Mesodermal cell (in vitro differentiated cells): ENCODE data around the gene IL1R2.

Experiments used
- H3K27ac ChIP-seq: 2 replicates; pipeline ENCODE4 v1.7.0; 2013; ENCODE audit warnings: mild to moderate bottlenecking, low read depth, low read length, moderate library complexity; ENCODE audit not compliant: severe bottlenecking
- H3K36me3 ChIP-seq: 2 replicates; pipeline ENCODE4 v1.7.1; 2013; ENCODE audit warnings: mild to moderate bottlenecking, low read length, moderate library complexity; ENCODE audit not compliant: control insufficient read depth, insufficient read depth
- H3K4me1 ChIP-seq: one replicate; pipeline ENCODE4 v1.7.1; 2013; ENCODE audit warnings: mild to moderate bottlenecking, low read length; ENCODE audit not compliant: insufficient read depth, control insufficient read depth, poor library complexity, severe bottlenecking
- H3K4me3 ChIP-seq: 2 replicates; pipeline ENCODE4 v1.7.0; 2013; ENCODE audit warnings: low read length, control low read depth, mild to moderate bottlenecking; ENCODE audit not compliant: insufficient read depth, poor library complexity, severe bottlenecking; ENCODE audit errors: extremely low read depth
- H3K9me3 ChIP-seq: 2 replicates; pipeline ENCODE4 v1.7.1; 2013; ENCODE audit warnings: mild to moderate bottlenecking, low read length, moderate library complexity; ENCODE audit not compliant: control insufficient read depth
- WGBS, 2 experiments: methylation state at CpG; one replicate each; pipeline ENCODE4 v1.1.5; 2013; ENCODE audit warnings: missing lambda C conversion rate in 2 of 2; ENCODE audit not compliant: insufficient coverage in 2 of 2; 5-methylcytosine and 5-hydroxymethylcytosine counted together

The IL1R2 gene

GRCh38 chr2:101975171-101975870 is 16.4 kb upstream of the IL1R2 start:
- no peaks in the 10 kb centered on the region for H3K36me3 ChIP-seq
- no peak overlapping the region for H3K27ac ChIP-seq
- H3K9me3 ChIP-seq = no peaks in the 10 kb centered on the region
- H3K4me3 ChIP-seq = no peak overlapping the region
- H3K4me1 ChIP-seq = peaks cover 15% of the 10 kb centered on the region
- WGBS, 2 experiments = 85 to 86% methylated on average over 10 of the region's 17 CpGs

- Histone ChIP-seq H3K4me3 (no peak overlapping the region), H3K9me3 (no peaks in the 10 kb centered on the region), H3K27ac (no peak overlapping the region), H3K4me1 (peaks cover 15% of the 10 kb centered on the region), H3K36me3 (no peaks in the 10 kb centered on the region)
- WGBS, 2 experiments = 80% methylated on average over 1 of the region's 1 CpG; no CpG with 5 or more reads in 1 of the 2 experiments
Observed at GRCh38 chr2:101976891-101977290, 14.9 kb upstream of the IL1R2 start.

GRCh38 chr2:101980368-101980767 is 11.4 kb upstream of the IL1R2 start:
- Histone ChIP-seq H3K4me1 (no peaks in the 10 kb centered on the region), H3K36me3 (no peaks in the 10 kb centered on the region), H3K4me3 (no peak overlapping the region), H3K27ac (no peak overlapping the region), H3K9me3 (no peaks in the 10 kb centered on the region)
- 94 to 96% methylated on average over 7 of the region's 7 CpGs for WGBS, 2 experiments

GRCh38 chr2:101981066-101981465 is 10.7 kb upstream of the IL1R2 start:
- H3K27ac ChIP-seq = no peak overlapping the region
- H3K4me1 ChIP-seq = no peaks in the 10 kb centered on the region
- no peak overlapping the region for H3K4me3 ChIP-seq
- WGBS, 2 experiments = 88 to 100% methylated on average over 2 to 5 of the region's 5 CpGs
- H3K9me3 ChIP-seq = no peaks in the 10 kb centered on the region
- no peaks in the 10 kb centered on the region for H3K36me3 ChIP-seq

GRCh38 chr2:101981504-101981903 is 10.3 kb upstream of the IL1R2 start:
- no peaks in the 10 kb centered on the region for H3K4me1 ChIP-seq
- H3K4me3 ChIP-seq = no peak overlapping the region
- 79 to 80% methylated on average over 1 to 3 of the region's 4 CpGs for WGBS, 2 experiments
- no peaks in the 10 kb centered on the region for H3K9me3 ChIP-seq
- H3K36me3 ChIP-seq = no peaks in the 10 kb centered on the region
- no peak overlapping the region for H3K27ac ChIP-seq

GRCh38 chr2:101982495-101983029 is 9.2 kb upstream of the IL1R2 start:
- Histone ChIP-seq H3K9me3 (no peaks in the 10 kb centered on the region), H3K4me3 (no peak overlapping the region), H3K36me3 (no peaks in the 10 kb centered on the region), H3K4me1 (no peaks in the 10 kb centered on the region), H3K27ac (no peak overlapping the region)
- 90 to 92% methylated on average over 5 to 7 of the region's 9 CpGs for WGBS, 2 experiments

- WGBS, 2 experiments = 75 to 81% methylated on average over 6 of the region's 8 CpGs
- no peaks in the 10 kb centered on the region for H3K4me1 ChIP-seq
- H3K36me3 ChIP-seq = no peaks in the 10 kb centered on the region
- H3K9me3 ChIP-seq = no peaks in the 10 kb centered on the region
- H3K4me3 ChIP-seq = no peak overlapping the region
- H3K27ac ChIP-seq = no peak overlapping the region
Observed at GRCh38 chr2:101983486-101983885, 8.3 kb upstream of the IL1R2 start.

GRCh38 chr2:101983928-101984327 is 7.8 kb upstream of the IL1R2 start:
- H3K4me1 ChIP-seq = no peaks in the 10 kb centered on the region
- H3K27ac ChIP-seq = no peak overlapping the region
- H3K9me3 ChIP-seq = no peaks in the 10 kb centered on the region
- WGBS, 2 experiments = 90 to 94% methylated on average over 2 of the region's 2 CpGs
- no peak overlapping the region for H3K4me3 ChIP-seq
- no peaks in the 10 kb centered on the region for H3K36me3 ChIP-seq

- Histone ChIP-seq H3K27ac (no peak overlapping the region), H3K36me3 (no peaks in the 10 kb centered on the region), H3K4me1 (no peaks in the 10 kb centered on the region), H3K4me3 (no peak overlapping the region), H3K9me3 (no peaks in the 10 kb centered on the region)
- 86 to 91% methylated on average over 9 of the region's 9 CpGs for WGBS, 2 experiments
Observed at GRCh38 chr2:101984656-101985055, 7.1 kb upstream of the IL1R2 start.

- H3K4me3 ChIP-seq = no peak overlapping the region
- H3K4me1 ChIP-seq = no peaks in the 10 kb centered on the region
- H3K36me3 ChIP-seq = no peaks in the 10 kb centered on the region
- H3K9me3 ChIP-seq = no peaks in the 10 kb centered on the region
- no peak overlapping the region for H3K27ac ChIP-seq
- 86 to 89% methylated on average over 6 to 7 of the region's 7 CpGs for WGBS, 2 experiments
Observed at GRCh38 chr2:101985101-101985792, 6.5 kb upstream of the IL1R2 start.

GRCh38 chr2:101985793-101986164 is 6.0 kb upstream of the IL1R2 start:
- Histone ChIP-seq H3K4me3 (no peak overlapping the region), H3K27ac (no peak overlapping the region), H3K4me1 (no peaks in the 10 kb centered on the region), H3K9me3 (no peaks in the 10 kb centered on the region), H3K36me3 (no peaks in the 10 kb centered on the region)
- WGBS, 2 experiments = 85 to 94% methylated on average over 4 to 5 of the region's 7 CpGs
